MM.1S (cell line): ENCODE results near the gene SLC44A1.
A peak's percentile ranks its signal among the peaks of the same experiment; 100 is the strongest.

ENCODE experiments used
- DNase-seq: peaks from one replicate; pipeline ENCODE4 v3.0.0-alpha.2; 2015
- H2AFZ ChIP-seq: fragments of 300-600 bp; sonication (generic); 2 replicates; pipeline ENCODE4 v1.6.0; 2016; ENCODE audit warnings: antibody characterized with exemption, low read length
- H3F3A ChIP-seq: fragments of 300-600 bp; sonication (generic); 2 replicates; pipeline ENCODE4 v1.6.1; 2016; ENCODE audit warnings: mild to moderate bottlenecking, antibody characterized with exemption, low read length, moderate library complexity, mixed read lengths; ENCODE audit not compliant: insufficient read depth
- H3K27ac ChIP-seq: fragments of 300-600 bp; sonication (generic); 2 replicates; pipeline ENCODE4 v1.5.1; 2016; ENCODE audit warnings: mild to moderate bottlenecking, low read length
- H3K27me3 ChIP-seq: fragments of 300-600 bp; sonication (generic); replicated peaks from 2 replicates; pipeline ENCODE4 v1.6.0; 2016; ENCODE audit warnings: low read length; ENCODE audit not compliant: insufficient read depth
- H3K36me3 ChIP-seq: fragments of 300-600 bp; sonication (generic); replicated peaks from 2 replicates; pipeline ENCODE4 v1.6.1; 2016; ENCODE audit warnings: mild to moderate bottlenecking, low read length, mixed read lengths; ENCODE audit not compliant: insufficient read depth
- H3K4me1 ChIP-seq: fragments of 300-600 bp; sonication (generic); 2 replicates; pipeline ENCODE4 v1.6.1; 2016; ENCODE audit warnings: low read length, mixed read lengths
- H3K4me2 ChIP-seq: fragments of 300-600 bp; sonication (generic); 2 replicates; pipeline ENCODE4 v1.6.0; 2016; ENCODE audit warnings: low read depth, low read length
- H3K4me3 ChIP-seq: fragments of 300-600 bp; sonication (generic); 2 replicates; pipeline ENCODE4 v1.5.1; 2016; ENCODE audit warnings: low read length, mixed read lengths
- H3K79me2 ChIP-seq: fragments of 300-600 bp; sonication (generic); 2 replicates; pipeline ENCODE4 v1.6.1; 2016; ENCODE audit warnings: mixed run types, low read length, mixed read lengths
- H3K9ac ChIP-seq: fragments of 300-600 bp; sonication (generic); 2 replicates; pipeline ENCODE4 v1.6.1; 2016; ENCODE audit warnings: low read length, mixed read lengths
- H3K9me2 ChIP-seq: fragments of 300-600 bp; sonication (generic); replicated peaks from 2 replicates; pipeline ENCODE4 v1.6.1; 2016; ENCODE audit warnings: mild to moderate bottlenecking, low read length, mixed read lengths; ENCODE audit not compliant: insufficient read depth
- H3K9me3 ChIP-seq: fragments of 300-600 bp; sonication (generic); replicated peaks from 2 replicates; pipeline ENCODE4 v1.6.1; 2016; ENCODE audit warnings: mild to moderate bottlenecking, low read length, mixed read lengths; ENCODE audit not compliant: insufficient read depth
- H4K20me1 ChIP-seq: fragments of 300-600 bp; sonication (generic); 2 replicates; pipeline ENCODE4 v1.6.1; 2016; ENCODE audit warnings: mild to moderate bottlenecking, low read length, moderate library complexity, mixed read lengths; ENCODE audit not compliant: insufficient read depth
- EZH2 ChIP-seq: fragments of 300-600 bp; sonication (generic); optimal IDR thresholded peaks from 2 replicates; pipeline ENCODE3; 2017; ENCODE audit warnings: low read depth, mild to moderate bottlenecking, antibody characterized with exemption, low read length, mixed read lengths
- EZH2phosphoT487 ChIP-seq: fragments of 300-600 bp; sonication (generic); IDR thresholded peaks from 2 replicates; pipeline ENCODE4 v1.6.1; 2018; ENCODE audit warnings: antibody characterized with exemption, low read length
- TF ChIP-seq, protein P1 (sequence below): fragments of 300-600 bp; sonication (generic); IDR thresholded peaks from 2 replicates; pipeline ENCODE4 v1.5.1; 2016; ENCODE audit warnings: antibody characterized with exemption, low read length, mixed read lengths

The SLC44A1 gene

GRCh38 chr9:105257809-105258208 lies 13.4 kb downstream of the SLC44A1 start:
- Histone ChIP-seq H3K27ac (peak overlapping the region; percentile 97), H2AFZ (no peak overlapping the region), H3K4me3 (no peak overlapping the region), H3F3A (peaks cover 58% of the 10 kb centered on the region), H3K79me2 (peaks cover 91% of the 10 kb centered on the region), H3K27me3 (no peaks in the 10 kb centered on the region), H3K36me3 (no peaks in the 10 kb centered on the region), H4K20me1 (no peaks in the 10 kb centered on the region), H3K9me3 (no peaks in the 10 kb centered on the region), H3K4me2 (peak overlapping the region; percentile 78; the same call in 1 of the 2 replicates), H3K4me1 (peaks cover 68% of the 10 kb centered on the region), H3K9me2 (no peaks in the 10 kb centered on the region), H3K9ac (peak overlapping the region; percentile 79; the same call in 1 of the 2 replicates)
- TF ChIP-seq, protein P1, sequence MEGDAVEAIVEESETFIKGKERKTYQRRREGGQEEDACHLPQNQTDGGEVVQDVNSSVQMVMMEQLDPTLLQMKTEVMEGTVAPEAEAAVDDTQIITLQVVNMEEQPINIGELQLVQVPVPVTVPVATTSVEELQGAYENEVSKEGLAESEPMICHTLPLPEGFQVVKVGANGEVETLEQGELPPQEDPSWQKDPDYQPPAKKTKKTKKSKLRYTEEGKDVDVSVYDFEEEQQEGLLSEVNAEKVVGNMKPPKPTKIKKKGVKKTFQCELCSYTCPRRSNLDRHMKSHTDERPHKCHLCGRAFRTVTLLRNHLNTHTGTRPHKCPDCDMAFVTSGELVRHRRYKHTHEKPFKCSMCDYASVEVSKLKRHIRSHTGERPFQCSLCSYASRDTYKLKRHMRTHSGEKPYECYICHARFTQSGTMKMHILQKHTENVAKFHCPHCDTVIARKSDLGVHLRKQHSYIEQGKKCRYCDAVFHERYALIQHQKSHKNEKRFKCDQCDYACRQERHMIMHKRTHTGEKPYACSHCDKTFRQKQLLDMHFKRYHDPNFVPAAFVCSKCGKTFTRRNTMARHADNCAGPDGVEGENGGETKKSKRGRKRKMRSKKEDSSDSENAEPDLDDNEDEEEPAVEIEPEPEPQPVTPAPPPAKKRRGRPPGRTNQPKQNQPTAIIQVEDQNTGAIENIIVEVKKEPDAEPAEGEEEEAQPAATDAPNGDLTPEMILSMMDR, result no peak
- no peak for TF ChIP-seq EZH2phosphoT487
- no peak for DNase-seq

DNA sequence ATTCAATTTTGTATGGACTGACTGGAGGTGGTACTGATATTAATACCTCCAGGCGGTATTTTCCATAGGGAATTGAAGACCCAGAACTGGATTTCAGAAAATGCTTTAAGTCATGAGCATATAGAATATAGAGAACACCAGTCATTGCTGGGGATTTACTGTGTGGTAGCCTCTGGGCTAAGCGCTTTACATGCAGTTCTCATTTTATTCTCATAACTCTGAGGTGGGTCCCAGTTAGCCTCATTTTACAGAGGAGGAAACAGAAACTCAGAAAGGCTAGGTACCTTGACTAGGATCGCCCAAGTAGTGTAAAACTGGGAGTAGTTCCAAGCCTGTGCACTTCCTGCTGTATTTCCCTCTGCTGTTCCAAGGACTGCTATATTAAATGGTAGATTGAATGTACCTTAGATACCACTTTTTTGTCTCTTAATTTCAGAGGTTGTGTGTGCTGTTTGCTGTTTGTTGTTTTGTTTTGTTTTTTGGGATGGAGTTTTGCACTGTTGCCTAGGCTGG lies 13.8 kb downstream of the SLC44A1 start:
- no peak overlapping the region for H3K4me3 ChIP-seq
- peak overlapping the region; percentile 97 for H3K27ac ChIP-seq
- peaks cover 73% of the 10 kb centered on the region for H3K4me1 ChIP-seq
- H3K4me2 ChIP-seq, result peak overlapping the region; percentile 78; the same call in 1 of the 2 replicates
- peak; percentile 10 for DNase-seq
- H2AFZ ChIP-seq, result no peak overlapping the region
- no peaks in the 10 kb centered on the region for H3K27me3 ChIP-seq
- no peaks in the 10 kb centered on the region for H4K20me1 ChIP-seq
- no peak for TF ChIP-seq EZH2
- TF ChIP-seq, protein P1, result no peak
- no peak for TF ChIP-seq EZH2phosphoT487
- H3K9me2 ChIP-seq, result no peaks in the 10 kb centered on the region
- peak overlapping the region; percentile 79; the same call in 1 of the 2 replicates for H3K9ac ChIP-seq
- H3F3A ChIP-seq, result peaks cover 58% of the 10 kb centered on the region
- H3K36me3 ChIP-seq, result no peaks in the 10 kb centered on the region; the same call in 1 of the 2 replicates
- no peaks in the 10 kb centered on the region for H3K9me3 ChIP-seq
- H3K79me2 ChIP-seq, result peaks cover 91% of the 10 kb centered on the region

- Histone ChIP-seq H3K4me3 (peak overlapping the region; percentile 20; the same call in 1 of the 2 replicates), H4K20me1 (no peaks in the 10 kb centered on the region), H3K27ac (peak overlapping the region; percentile 97), H3K9ac (peak overlapping the region; percentile 79), H3K36me3 (no peaks in the 10 kb centered on the region; the same call in 1 of the 2 replicates), H3K4me2 (peak overlapping the region; percentile 78), H3K4me1 (peaks cover 77% of the 10 kb centered on the region), H3K9me3 (no peaks in the 10 kb centered on the region), H3K9me2 (no peaks in the 10 kb centered on the region), H3K79me2 (peaks cover 91% of the 10 kb centered on the region), H2AFZ (no peak overlapping the region), H3K27me3 (no peaks in the 10 kb centered on the region), H3F3A (peaks cover 63% of the 10 kb centered on the region)
- DNase-seq, result no peak
- no peak for TF ChIP-seq EZH2phosphoT487
- TF ChIP-seq EZH2, result no peak
- TF ChIP-seq, protein P1, result no peak
Observed at GRCh38 chr9:105259274-105259673, 14.8 kb downstream of the SLC44A1 start.
